Spinal cord (tissue), 10 donors: ENCODE measurements around the gene TRMT44. TPM values are rescaled to one million over a fixed set of nuclear protein-coding genes. Genes with fewer than 3 reads are reported as not detected.
"Not testable (repeated sequence)": the region's sequence is repeated elsewhere in the genome, so short reads cannot be mapped to it uniquely, and the experiment has no call there.

ENCODE experiments used
- DNase-seq, 6 donors: peaks; one replicate each; pipeline versions ENCODE4 v3.0.0 to v3.0.0-alpha.2; 2013 to 2015; ENCODE audit warnings: low spot score in 6 of 6, low read depth in 4 of 6
- H3K27ac ChIP-seq: one replicate; pipeline ENCODE4 v1.5.1; 2013; ENCODE audit warnings: low read depth, low read length, control low read depth
- H3K27me3 ChIP-seq: one replicate; pipeline ENCODE4 v1.6.1; 2013; ENCODE audit warnings: low read length; ENCODE audit not compliant: control insufficient read depth, insufficient read depth
- H3K36me3 ChIP-seq: one replicate; pipeline ENCODE4 v1.6.1; 2013; ENCODE audit warnings: low read length; ENCODE audit not compliant: control insufficient read depth, insufficient read depth
- H3K4me1 ChIP-seq: one replicate; pipeline ENCODE4 v1.6.1; 2013; ENCODE audit warnings: low read length; ENCODE audit not compliant: control insufficient read depth, insufficient read depth
- H3K4me3 ChIP-seq: one replicate; pipeline ENCODE4 v1.5.1; 2013; ENCODE audit warnings: low read depth, low read length, control low read depth
- H3K9me3 ChIP-seq: one replicate; pipeline ENCODE4 v1.6.1; 2013; ENCODE audit warnings: low read length; ENCODE audit not compliant: control insufficient read depth, insufficient read depth
- WGBS: methylation state at CpG from one replicate; pipeline ENCODE4 v1.1.5; 2013; ENCODE audit warnings: missing lambda C conversion rate; ENCODE audit not compliant: insufficient coverage; 5-methylcytosine and 5-hydroxymethylcytosine counted together
- polyA plus RNA-seq, 2 donors: library from polyadenylated mRNA; unstranded; fragments of 120-200 nt; gene quantifications; one replicate each; pipeline ENCODE4 v1.2.1, GENCODE V29; 2013; ENCODE audit not compliant: insufficient read length in 2 of 2
- total RNA-seq, 2 donors: library from RNA; depleted of rRNA in 1 of 2; stranded (reverse); fragments of 120-200 nt in 1 of 2; fragments of >200 nt in 1 of 2; gene quantifications; one replicate each; pipeline versions ENCODE4 v1.2.3 to v1.2.4, GENCODE V29; 2013 to 2014
- donor health status: healthy.

The TRMT44 gene
- total and polyA plus RNA-seq, 4 donors, result 13.9 to 23.1 (median 15.5) TPM

- Histone ChIP-seq H3K27ac (no peak overlapping the region), H3K27me3 (no peaks in the 10 kb centered on the region), H3K36me3 (peaks cover 57% of the 10 kb centered on the region), H3K4me1 (peaks cover 16% of the 10 kb centered on the region), H3K4me3 (no peak overlapping the region), H3K9me3 (no peaks in the 10 kb centered on the region)
- DNase-seq, result no peak
- WGBS, result 69% methylated on average over 19 of the region's 24 CpGs
These were observed 38.5 kb downstream of the TRMT44 start for GRCh38 chr4:8478801-8479744.

DNA sequence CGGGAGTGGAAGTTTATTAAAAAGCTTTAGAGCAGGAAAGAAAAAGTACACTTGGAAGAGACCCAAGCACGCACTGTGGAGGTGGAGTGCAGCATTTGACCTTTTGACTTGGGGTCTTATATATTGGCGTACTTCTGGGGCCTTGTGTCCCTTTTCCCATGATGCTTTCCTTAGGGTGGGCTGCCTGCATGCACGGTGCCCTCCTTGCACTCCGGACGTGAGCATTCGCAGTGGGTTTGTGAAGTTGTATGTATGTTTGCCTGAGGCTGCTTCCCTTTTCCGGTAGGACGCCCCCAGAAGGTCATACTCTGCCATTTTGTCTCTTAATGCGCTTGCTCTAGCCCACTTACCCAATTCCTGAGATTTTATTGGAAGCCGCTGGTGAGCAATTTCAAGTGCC, 39.6 kb downstream of the TRMT44 start:
- H3K9me3 ChIP-seq, result no peaks in the 10 kb centered on the region
- 93% methylated on average over 5 of the region's 11 CpGs for WGBS

GRCh38 chr4:8486643-8487042, 46.1 kb downstream of the TRMT44 start:
- DNase-seq, H3K9me3 ChIP-seq, H3K4me1 ChIP-seq, H3K36me3 ChIP-seq, H3K4me3 ChIP-seq, H3K27ac ChIP-seq, H3K27me3 ChIP-seq: not testable (repeated sequence)
- 42% methylated on average over 5 of the region's 9 CpGs for WGBS

More for the DNA sequence above, 39.6 kb downstream of the TRMT44 start:
- H3K27ac ChIP-seq, result no peak overlapping the region
- H3K4me1 ChIP-seq, result peaks cover 4% of the 10 kb centered on the region
- no peaks in the 10 kb centered on the region for H3K27me3 ChIP-seq
- H3K4me3 ChIP-seq, result no peak overlapping the region
- peaks cover 46% of the 10 kb centered on the region for H3K36me3 ChIP-seq
- no peak for DNase-seq

DNA sequence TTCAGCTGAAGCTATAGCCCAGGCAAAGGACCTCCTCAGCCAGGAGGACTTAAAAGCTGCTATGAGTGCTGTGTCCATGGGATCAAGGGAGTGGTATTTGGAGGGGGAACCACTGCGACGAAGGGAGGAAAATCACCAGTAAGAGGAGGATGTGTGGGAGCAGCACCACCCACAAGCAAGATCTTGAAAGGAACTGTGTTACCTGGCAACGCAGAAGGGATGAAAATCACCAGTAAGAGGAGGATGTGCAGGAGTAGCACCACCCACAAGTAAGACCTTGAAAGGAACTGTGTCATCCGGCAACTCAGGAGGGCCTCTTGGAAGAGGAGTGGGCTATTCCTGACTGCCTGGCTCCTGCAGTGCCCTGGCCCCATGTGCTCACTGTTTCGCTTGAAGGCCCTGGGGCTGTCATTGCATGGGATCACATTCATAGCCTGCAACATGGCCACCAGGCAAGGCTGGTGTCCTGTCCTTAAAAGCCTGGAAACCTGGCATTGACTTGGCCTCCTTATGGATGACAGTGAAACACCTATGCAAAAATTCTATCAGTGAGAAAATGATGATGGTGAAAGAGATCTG, 48.3 kb downstream of the TRMT44 start:
- H3K4me1 ChIP-seq, result no peaks in the 10 kb centered on the region
- no peaks in the 10 kb centered on the region for H3K9me3 ChIP-seq
- no peak overlapping the region for H3K27ac ChIP-seq
- no peak overlapping the region for H3K4me3 ChIP-seq
- DNase-seq, result no peak
- 100% methylated on average over 5 of the region's 5 CpGs for WGBS
- H3K36me3 ChIP-seq, result peaks cover 4% of the 10 kb centered on the region
- no peaks in the 10 kb centered on the region for H3K27me3 ChIP-seq

GRCh38 chr4:8491478-8491877, 50.9 kb downstream of the TRMT44 start:
- not testable (repeated sequence) for DNase-seq, H3K36me3 ChIP-seq, H3K4me1 ChIP-seq, H3K27ac ChIP-seq, H3K4me3 ChIP-seq, H3K9me3 ChIP-seq, H3K27me3 ChIP-seq
- WGBS, result 98% methylated on average over 20 of the region's 23 CpGs

GRCh38 chr4:8492174-8492573, 51.6 kb downstream of the TRMT44 start:
- Histone ChIP-seq H3K9me3 (no peaks in the 10 kb centered on the region), H3K4me3 (no peak overlapping the region), H3K27me3 (no peaks in the 10 kb centered on the region), H3K36me3 (peaks cover 4% of the 10 kb centered on the region), H3K27ac (no peak overlapping the region), H3K4me1 (no peaks in the 10 kb centered on the region)
- 88% methylated on average over 7 of the region's 9 CpGs for WGBS
- DNase-seq, result no peak

- Histone ChIP-seq H3K9me3 (no peaks in the 10 kb centered on the region), H3K36me3 (peaks cover 4% of the 10 kb centered on the region), H3K27ac (no peak overlapping the region), H3K4me3 (no peak overlapping the region), H3K27me3 (no peaks in the 10 kb centered on the region), H3K4me1 (no peaks in the 10 kb centered on the region)
- WGBS, result 63% methylated on average over 10 of the region's 11 CpGs
- DNase-seq, result no peak
These were observed 52.9 kb downstream of the TRMT44 start for GRCh38 chr4:8493484-8493883.

GRCh38 chr4:8494218-8494617, 53.6 kb downstream of the TRMT44 start:
- H3K9me3 ChIP-seq, result no peaks in the 10 kb centered on the region
- no peak for DNase-seq
- no peaks in the 10 kb centered on the region for H3K4me1 ChIP-seq
- no peak overlapping the region for H3K4me3 ChIP-seq
- no peaks in the 10 kb centered on the region for H3K27me3 ChIP-seq
- no peak overlapping the region for H3K27ac ChIP-seq
- WGBS, result 71% methylated on average over 1 of the region's 3 CpGs
- peaks cover 4% of the 10 kb centered on the region for H3K36me3 ChIP-seq

DNA sequence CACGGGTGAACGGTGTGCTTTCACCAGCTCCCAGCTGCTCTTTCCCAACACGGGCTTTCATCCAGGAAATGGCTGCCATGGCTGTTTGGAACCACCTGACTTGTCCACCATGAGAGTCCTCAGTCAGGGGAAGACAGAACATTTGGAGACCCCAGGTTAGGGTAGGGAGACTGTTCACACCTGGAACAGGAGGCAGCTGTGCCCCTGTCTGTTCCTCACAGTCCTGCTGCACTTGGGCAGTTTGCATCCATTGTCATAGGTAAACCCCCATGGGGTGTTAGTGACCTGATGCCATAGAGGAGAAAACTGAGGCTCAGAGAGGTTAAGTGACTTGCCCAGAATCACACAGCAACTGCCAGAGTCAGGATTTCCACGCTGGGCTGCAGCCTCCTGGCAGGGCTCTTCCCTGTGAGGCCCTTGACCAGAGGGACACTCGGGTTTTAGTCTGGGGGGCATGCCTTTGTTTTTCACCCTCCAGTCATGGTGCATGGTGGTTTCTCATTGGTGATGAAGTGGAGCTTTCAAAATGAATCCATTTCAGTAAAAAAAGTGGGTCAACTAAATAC, 54.5 kb downstream of the TRMT44 start:
- no peak overlapping the region for H3K27ac ChIP-seq
- H3K27me3 ChIP-seq, result no peaks in the 10 kb centered on the region
- no peak overlapping the region for H3K4me3 ChIP-seq
- H3K36me3 ChIP-seq, result peaks cover 4% of the 10 kb centered on the region
- H3K4me1 ChIP-seq, result no peaks in the 10 kb centered on the region
- no peaks in the 10 kb centered on the region for H3K9me3 ChIP-seq
- 82% methylated on average over 5 of the region's 5 CpGs for WGBS
- no peak for DNase-seq
